Measurements from ENCODE around the gene SLC17A1. TPM values are rescaled to one million over a fixed set of nuclear protein-coding genes. Genes with fewer than 3 reads are reported as not detected.

SLC17A1 gene
- total and polyA plus RNA-seq, 10 of the 15 experiments (the other 5 are each of a cell fraction or from before 2014, with no cell fraction given) = not detected

DNA sequence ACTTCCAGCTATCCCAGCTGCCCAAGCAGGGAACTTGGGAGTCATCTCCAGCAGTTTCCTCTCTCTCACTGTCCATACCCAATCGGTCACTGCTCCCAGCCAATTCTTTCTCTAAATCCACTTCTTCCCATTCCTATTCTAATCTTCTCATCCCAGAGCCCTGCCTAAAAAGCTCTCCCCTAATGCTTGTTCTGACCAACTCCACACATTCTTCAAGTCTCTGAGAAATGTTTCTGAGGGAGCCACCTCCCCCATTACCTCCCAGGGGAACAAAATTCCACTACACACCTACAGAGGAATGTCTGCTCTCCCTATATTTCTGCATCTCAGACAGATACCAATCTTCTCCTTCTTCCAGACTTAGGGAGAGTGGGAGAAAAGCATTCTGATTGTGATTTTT is 63.3 kb downstream of the SLC17A1 start:
- Histone ChIP-seq H2AFZ (ENCODE audit: control insufficient read depth, low read depth, low read length) (no peak overlapping the region), H4K20me1 (ENCODE audit: control insufficient read depth, insufficient read depth) (no peaks in the 10 kb centered on the region), H3K4me2 (ENCODE audit: control insufficient read depth, insufficient read depth) (no peak overlapping the region), H3K4me3 (no peak overlapping the region), H3K4me1 (ENCODE audit: control insufficient read depth, insufficient read depth, low read length) (no peaks in the 10 kb centered on the region), H3K27me3 (replicated peaks in 1 of 2; ENCODE audit: control insufficient read depth in 2 of 2, insufficient read depth in 2 of 2, low read length in 1 of 2) (no peaks in the 10 kb centered on the region), H3K79me2 (ENCODE audit: control insufficient read depth, insufficient read depth, low read length) (no peaks in the 10 kb centered on the region), H3K36me3 (ENCODE audit: control insufficient read depth in 2 of 2, insufficient read depth in 2 of 2, low read length in 1 of 2) (no peaks in the 10 kb centered on the region), H3K27ac (ENCODE audit: control insufficient read depth, insufficient read depth) (no peak overlapping the region), H3K9ac (ENCODE audit: control insufficient read depth, insufficient read depth, low read length) (no peak overlapping the region), H3K9me3 (replicated peaks; ENCODE audit: control insufficient read depth, insufficient read depth, low read length) (no peaks in the 10 kb centered on the region)
- TF ChIP-seq IKZF1 (conservative IDR thresholded peaks at IDR 0.05) (no peak), ETV6 (conservative IDR thresholded peaks at IDR 0.05 in 1 of 2, IDR thresholded peaks at IDR 0.05 in 1 of 2; ENCODE audit: borderline replicate concordance in 1 of 2, low read depth in 1 of 2) (no peak), BMI1 (IDR thresholded peaks at IDR 0.05; ENCODE audit: borderline replicate concordance) (no peak), ZZZ3 (IDR thresholded peaks at IDR 0.05; ENCODE audit: control insufficient read depth, insufficient read length, low read depth) (no peak)
- TF ChIP-seq, protein P1, sequence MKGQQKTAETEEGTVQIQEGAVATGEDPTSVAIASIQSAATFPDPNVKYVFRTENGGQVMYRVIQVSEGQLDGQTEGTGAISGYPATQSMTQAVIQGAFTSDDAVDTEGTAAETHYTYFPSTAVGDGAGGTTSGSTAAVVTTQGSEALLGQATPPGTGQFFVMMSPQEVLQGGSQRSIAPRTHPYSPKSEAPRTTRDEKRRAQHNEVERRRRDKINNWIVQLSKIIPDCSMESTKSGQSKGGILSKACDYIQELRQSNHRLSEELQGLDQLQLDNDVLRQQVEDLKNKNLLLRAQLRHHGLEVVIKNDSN (IDR thresholded peaks at IDR 0.05; ENCODE audit: borderline replicate concordance, extremely low read length, insufficient read depth, low read depth, low read length) = no peak
- TF ChIP-seq, protein P2, sequence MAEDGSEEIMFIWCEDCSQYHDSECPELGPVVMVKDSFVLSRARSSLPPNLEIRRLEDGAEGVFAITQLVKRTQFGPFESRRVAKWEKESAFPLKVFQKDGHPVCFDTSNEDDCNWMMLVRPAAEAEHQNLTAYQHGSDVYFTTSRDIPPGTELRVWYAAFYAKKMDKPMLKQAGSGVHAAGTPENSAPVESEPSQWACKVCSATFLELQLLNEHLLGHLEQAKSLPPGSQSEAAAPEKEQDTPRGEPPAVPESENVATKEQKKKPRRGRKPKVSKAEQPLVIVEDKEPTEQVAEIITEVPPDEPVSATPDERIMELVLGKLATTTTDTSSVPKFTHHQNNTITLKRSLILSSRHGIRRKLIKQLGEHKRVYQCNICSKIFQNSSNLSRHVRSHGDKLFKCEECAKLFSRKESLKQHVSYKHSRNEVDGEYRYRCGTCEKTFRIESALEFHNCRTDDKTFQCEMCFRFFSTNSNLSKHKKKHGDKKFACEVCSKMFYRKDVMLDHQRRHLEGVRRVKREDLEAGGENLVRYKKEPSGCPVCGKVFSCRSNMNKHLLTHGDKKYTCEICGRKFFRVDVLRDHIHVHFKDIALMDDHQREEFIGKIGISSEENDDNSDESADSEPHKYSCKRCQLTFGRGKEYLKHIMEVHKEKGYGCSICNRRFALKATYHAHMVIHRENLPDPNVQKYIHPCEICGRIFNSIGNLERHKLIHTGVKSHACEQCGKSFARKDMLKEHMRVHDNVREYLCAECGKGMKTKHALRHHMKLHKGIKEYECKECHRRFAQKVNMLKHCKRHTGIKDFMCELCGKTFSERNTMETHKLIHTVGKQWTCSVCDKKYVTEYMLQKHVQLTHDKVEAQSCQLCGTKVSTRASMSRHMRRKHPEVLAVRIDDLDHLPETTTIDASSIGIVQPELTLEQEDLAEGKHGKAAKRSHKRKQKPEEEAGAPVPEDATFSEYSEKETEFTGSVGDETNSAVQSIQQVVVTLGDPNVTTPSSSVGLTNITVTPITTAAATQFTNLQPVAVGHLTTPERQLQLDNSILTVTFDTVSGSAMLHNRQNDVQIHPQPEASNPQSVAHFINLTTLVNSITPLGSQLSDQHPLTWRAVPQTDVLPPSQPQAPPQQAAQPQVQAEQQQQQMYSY (CRISPR knock-in tag; IDR thresholded peaks at IDR 0.05) = no peak
- RAD21 ChIA-PET (ENCODE audit: unreplicated experiment) = no interaction called here
- FAIRE-seq (no peak), DNase-seq (ENCODE audit: low read depth, low spot score) (no peak), ATAC-seq (no peak)
- SMC1A ChIA-PET (ENCODE audit: uncharacterized antibody, unreplicated experiment) = no interaction called here
- in situ Hi-C loops (cut with MboI) = no loop called here
- no TSS peak for BruUV-seq (replicated peaks)
- 0% methylated on average over 1 of the region's 1 CpG for WGBS (ENCODE audit: insufficient coverage, insufficient replicate concordance, low lambda C conversion rate, missing lambda C conversion rate)
- POLR2A ChIA-PET = no interaction called here
- intact Hi-C loops (cut with micrococcal nuclease; ENCODE audit: unreplicated experiment) = no loop called here
- CTCF ChIA-PET = interaction anchor here (1.2 to 1.4 kb wide), 3 partner anchors 19 to 503 kb away, joined by 3 read pairs; no protein-coding TSS in a partner anchor

Measured in GM12878 (cell line).